WTC11 (cell line): ENCODE results near the gene ARRB2. TPM values are rescaled to one million over a fixed set of nuclear protein-coding genes. Genes with fewer than 3 reads are reported as not detected.
A peak's percentile ranks its signal among the peaks of the same experiment; 100 is the strongest.

Experiments used
- ATAC-seq: fragments of 200-7000 bp; cut with Tn5 transposase; 2 replicates; pipeline ENCODE4 v1.10.0; 2021; ENCODE audit warnings: mild to moderate bottlenecking, moderate library complexity
- CTCF ChIA-PET: fragments of 300-600 bp; sonication (Branson Sonifier 250); formaldehyde crosslinking; loops from one replicate; lab custom pipeline; 2021; ENCODE audit warnings: antibody characterized with exemption; lab: Charles Lee
- POLR2A ChIA-PET: fragments of 350-600 bp; sonication (Branson Sonifier 250); formaldehyde crosslinking; loops from one replicate; lab custom pipeline; 2021; ENCODE audit warnings: antibody characterized with exemption; lab: Charles Lee
- DNase-seq: peaks from one replicate; pipeline ENCODE4 v3.0.0; 2021; ENCODE audit warnings: low spot score
- H3K27ac Mint-ChIP-seq: 2 replicates; pipeline ENCODE4 v1.8.0; 2021; ENCODE audit warnings: mixed read lengths
- H3K27me3 Mint-ChIP-seq: 2 replicates; pipeline ENCODE4 v1.8.0; 2021; ENCODE audit warnings: low read depth, mild to moderate bottlenecking, moderate library complexity, mixed read lengths
- H3K36me3 Mint-ChIP-seq: 2 replicates; pipeline ENCODE4 v1.8.0; 2021; ENCODE audit warnings: mixed read lengths
- H3K4me1 Mint-ChIP-seq: 2 replicates; pipeline ENCODE4 v1.8.0; 2022; ENCODE audit warnings: mixed read lengths
- H3K4me3 Mint-ChIP-seq: 2 replicates; pipeline ENCODE4 v1.8.0; 2021; ENCODE audit warnings: mild to moderate bottlenecking, moderate library complexity, mixed read lengths
- H3K9me3 Mint-ChIP-seq: 2 replicates; pipeline ENCODE4 v1.8.0; 2021; ENCODE audit warnings: mixed read lengths
- ATF1 ChIP-seq: sonication (generic); formaldehyde crosslinking; IDR thresholded peaks from 2 replicates; pipeline ENCODE4 v1.8.1; 2023; ENCODE audit warnings: mild to moderate bottlenecking, moderate library complexity, missing genetic modification reagents
- ELF4 ChIP-seq: sonication (generic); formaldehyde crosslinking; IDR thresholded peaks from 2 replicates; pipeline ENCODE4 v1.8.1; 2022; ENCODE audit warnings: low read depth, mild to moderate bottlenecking, moderate library complexity, missing genetic modification reagents
- EMX1 ChIP-seq: fragments of 250-450 bp; sonication (Bioruptor Pico); IDR thresholded peaks from 2 replicates; pipeline ENCODE4 v1.8.0; 2021; ENCODE audit warnings: mild to moderate bottlenecking
- ETV6 ChIP-seq: sonication (generic); formaldehyde crosslinking; IDR thresholded peaks from 2 replicates; pipeline ENCODE4 v1.8.1; 2022; ENCODE audit warnings: mild to moderate bottlenecking, missing genetic modification reagents
- GABPB1 ChIP-seq: sonication (generic); formaldehyde crosslinking; IDR thresholded peaks from 2 replicates; pipeline ENCODE4 v1.8.1; 2023; ENCODE audit warnings: mild to moderate bottlenecking, missing genetic modification reagents
- MXD4 ChIP-seq: fragments of 250-450 bp; sonication (Bioruptor Pico); IDR thresholded peaks from 2 replicates; pipeline ENCODE4 v1.8.0; 2021; ENCODE audit warnings: mild to moderate bottlenecking, moderate library complexity, borderline replicate concordance
- PRRX2 ChIP-seq: fragments of 250-450 bp; sonication (Bioruptor Pico); IDR thresholded peaks from 2 replicates; pipeline ENCODE4 v1.8.0; 2021; ENCODE audit warnings: mild to moderate bottlenecking
- RORB ChIP-seq: fragments of 250-450 bp; sonication (Bioruptor Pico); IDR thresholded peaks from 2 replicates; pipeline ENCODE4 v1.9.0; 2021; ENCODE audit warnings: mild to moderate bottlenecking
- SMAD4 ChIP-seq: sonication (generic); formaldehyde crosslinking; IDR thresholded peaks from 2 replicates; pipeline ENCODE4 v1.8.0; 2022; ENCODE audit warnings: mild to moderate bottlenecking, missing genetic modification reagents
- TEAD1 ChIP-seq: sonication (generic); formaldehyde crosslinking; IDR thresholded peaks from 2 replicates; pipeline ENCODE4 v1.8.0; 2022; ENCODE audit warnings: mild to moderate bottlenecking, missing genetic modification reagents
- TP53 ChIP-seq: sonication (generic); formaldehyde crosslinking; IDR thresholded peaks from 2 replicates; pipeline ENCODE4 v1.8.1; 2023; ENCODE audit warnings: mild to moderate bottlenecking, missing genetic modification reagents
- ZNF121 ChIP-seq: sonication (generic); formaldehyde crosslinking; IDR thresholded peaks from 2 replicates; pipeline ENCODE4 v1.8.0; 2023; ENCODE audit warnings: missing genetic modification reagents
- ZNF138 ChIP-seq: sonication (generic); formaldehyde crosslinking; conservative IDR thresholded peaks from 2 replicates; pipeline ENCODE4 v1.8.1; 2022; ENCODE audit warnings: mild to moderate bottlenecking, moderate library complexity, missing genetic modification reagents
- ZNF232 ChIP-seq: sonication (generic); formaldehyde crosslinking; IDR thresholded peaks from 2 replicates; pipeline ENCODE4 v1.8.0; 2022; ENCODE audit warnings: mild to moderate bottlenecking, missing genetic modification reagents
- ZNF263 ChIP-seq: sonication (generic); formaldehyde crosslinking; IDR thresholded peaks from 2 replicates; pipeline ENCODE4 v1.8.1; 2022; ENCODE audit warnings: low read depth, mild to moderate bottlenecking, moderate library complexity, missing genetic modification reagents
- ZNF416 ChIP-seq: fragments of 250-450 bp; sonication (Bioruptor Pico); IDR thresholded peaks from 2 replicates; pipeline ENCODE4 v1.9.0; 2021; ENCODE audit warnings: mild to moderate bottlenecking, inconsistent platforms
- total RNA-seq: library from RNA; stranded (reverse); gene quantifications from 3 replicates; pipeline ENCODE4 v1.2.3, GENCODE V29; 2021
- TF ChIP-seq, protein P1 (sequence below): sonication (generic); formaldehyde crosslinking; IDR thresholded peaks from 2 replicates; pipeline ENCODE4 v1.8.1; 2022; ENCODE audit warnings: low read depth, missing genetic modification reagents, borderline replicate concordance
- TF ChIP-seq, protein P2 (sequence below): sonication (generic); formaldehyde crosslinking; IDR thresholded peaks from 2 replicates; pipeline ENCODE4 v1.8.1; 2022; ENCODE audit warnings: low read depth, mild to moderate bottlenecking, moderate library complexity, missing genetic modification reagents, borderline replicate concordance
- TF ChIP-seq, protein P3 (sequence below): fragments of 250-450 bp; sonication (Bioruptor Pico); IDR thresholded peaks from 2 replicates; pipeline ENCODE4 v1.9.0; 2021; ENCODE audit warnings: moderate library complexity, mild to moderate bottlenecking, inconsistent platforms, borderline replicate concordance
- TF ChIP-seq, protein P4 (sequence below): sonication (generic); formaldehyde crosslinking; IDR thresholded peaks from 2 replicates; pipeline ENCODE4 v1.8.1; 2022; ENCODE audit warnings: mild to moderate bottlenecking, moderate library complexity, missing genetic modification reagents
- TF ChIP-seq, protein P5 (sequence below): sonication (generic); formaldehyde crosslinking; IDR thresholded peaks from 2 replicates; pipeline ENCODE4 v1.8.0; 2023; ENCODE audit warnings: missing genetic modification reagents
- TF ChIP-seq, protein P6 (sequence below): sonication (generic); formaldehyde crosslinking; IDR thresholded peaks from 2 replicates; pipeline ENCODE4 v1.8.0; 2023; ENCODE audit warnings: mild to moderate bottlenecking, missing genetic modification reagents
- TF ChIP-seq, protein P7 (sequence below): fragments of 250-450 bp; sonication (Bioruptor Pico); IDR thresholded peaks from 2 replicates; pipeline ENCODE4 v2.1.2; 2022; ENCODE audit warnings: mild to moderate bottlenecking, moderate library complexity

ARRB2 gene
- total RNA-seq, 1 experiment from 2014 or later, result 87.8 TPM

DNA sequence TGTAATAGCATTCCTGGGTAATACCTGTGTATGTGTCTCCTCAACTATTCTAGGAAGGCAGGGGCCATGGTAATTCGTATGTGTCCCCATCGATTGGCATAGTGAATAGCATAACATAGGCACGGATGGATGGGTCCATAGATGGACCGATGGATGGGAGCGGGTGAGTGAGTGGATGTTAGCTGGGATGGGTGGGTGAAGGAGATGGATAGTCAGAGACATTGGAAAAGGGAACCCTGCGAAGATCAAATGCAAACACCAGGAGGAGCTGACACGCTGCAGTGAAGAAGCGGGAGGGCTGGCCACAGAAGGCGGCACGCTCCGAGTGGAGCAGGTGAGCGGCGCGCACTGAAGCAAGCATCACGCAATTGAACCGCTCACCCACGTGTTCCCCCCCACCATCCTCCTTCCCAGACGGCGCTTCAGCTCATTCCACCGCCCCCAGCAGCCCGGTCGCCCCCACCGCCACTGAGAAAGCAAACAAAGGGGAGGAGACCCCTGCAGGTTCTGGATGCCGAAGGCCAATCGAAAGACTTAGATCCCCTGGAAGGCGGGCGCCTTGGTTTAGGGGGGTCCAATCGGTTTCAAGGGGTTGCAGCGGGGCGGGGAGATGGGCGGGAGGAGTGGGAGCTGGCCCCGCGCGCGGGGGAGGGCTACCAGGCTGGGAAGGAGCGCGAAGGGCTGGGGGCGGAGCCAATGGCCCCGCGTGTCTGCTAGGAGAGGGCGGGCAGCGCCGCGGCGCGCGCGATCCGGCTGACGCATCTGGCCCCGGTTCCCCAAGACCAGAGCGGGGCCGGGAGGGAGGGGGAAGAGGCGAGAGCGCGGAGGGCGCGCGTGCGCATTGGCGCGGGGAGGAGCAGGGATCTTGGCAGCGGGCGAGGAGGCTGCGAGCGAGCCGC, at the start of gene ARRB2 (continued):
- TF ChIP-seq, protein P1, sequence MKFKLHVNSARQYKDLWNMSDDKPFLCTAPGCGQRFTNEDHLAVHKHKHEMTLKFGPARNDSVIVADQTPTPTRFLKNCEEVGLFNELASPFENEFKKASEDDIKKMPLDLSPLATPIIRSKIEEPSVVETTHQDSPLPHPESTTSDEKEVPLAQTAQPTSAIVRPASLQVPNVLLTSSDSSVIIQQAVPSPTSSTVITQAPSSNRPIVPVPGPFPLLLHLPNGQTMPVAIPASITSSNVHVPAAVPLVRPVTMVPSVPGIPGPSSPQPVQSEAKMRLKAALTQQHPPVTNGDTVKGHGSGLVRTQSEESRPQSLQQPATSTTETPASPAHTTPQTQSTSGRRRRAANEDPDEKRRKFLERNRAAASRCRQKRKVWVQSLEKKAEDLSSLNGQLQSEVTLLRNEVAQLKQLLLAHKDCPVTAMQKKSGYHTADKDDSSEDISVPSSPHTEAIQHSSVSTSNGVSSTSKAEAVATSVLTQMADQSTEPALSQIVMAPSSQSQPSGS (CRISPR knock-in tag), result no peak
- TF ChIP-seq, protein P2, sequence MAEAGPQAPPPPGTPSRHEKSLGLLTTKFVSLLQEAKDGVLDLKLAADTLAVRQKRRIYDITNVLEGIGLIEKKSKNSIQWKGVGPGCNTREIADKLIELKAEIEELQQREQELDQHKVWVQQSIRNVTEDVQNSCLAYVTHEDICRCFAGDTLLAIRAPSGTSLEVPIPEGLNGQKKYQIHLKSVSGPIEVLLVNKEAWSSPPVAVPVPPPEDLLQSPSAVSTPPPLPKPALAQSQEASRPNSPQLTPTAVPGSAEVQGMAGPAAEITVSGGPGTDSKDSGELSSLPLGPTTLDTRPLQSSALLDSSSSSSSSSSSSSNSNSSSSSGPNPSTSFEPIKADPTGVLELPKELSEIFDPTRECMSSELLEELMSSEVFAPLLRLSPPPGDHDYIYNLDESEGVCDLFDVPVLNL (CRISPR knock-in tag), result no peak
- TF ChIP-seq TEAD1 (CRISPR knock-in tag) (no peak), ZNF138 (no peak), ZNF263 (CRISPR knock-in tag) (no peak), MXD4 (no peak), ZNF121 (CRISPR knock-in tag) (0 out of 2 replicates have a peak, but pooled peaks have one; percentile 33), ZNF232 (CRISPR knock-in tag) (peak; percentile 38; the same call in 1 of the 2 replicates), EMX1 (CRISPR knock-in tag) (no peak), ELF4 (CRISPR knock-in tag) (no peak), ETV6 (CRISPR knock-in tag) (0 out of 2 replicates have a peak, but pooled peaks have one; percentile 19), SMAD4 (no peak), PRRX2 (CRISPR knock-in tag) (no peak), TP53 (CRISPR knock-in tag) (0 out of 2 replicates have a peak, but pooled peaks have one; percentile 26)
- TF ChIP-seq, protein P3, sequence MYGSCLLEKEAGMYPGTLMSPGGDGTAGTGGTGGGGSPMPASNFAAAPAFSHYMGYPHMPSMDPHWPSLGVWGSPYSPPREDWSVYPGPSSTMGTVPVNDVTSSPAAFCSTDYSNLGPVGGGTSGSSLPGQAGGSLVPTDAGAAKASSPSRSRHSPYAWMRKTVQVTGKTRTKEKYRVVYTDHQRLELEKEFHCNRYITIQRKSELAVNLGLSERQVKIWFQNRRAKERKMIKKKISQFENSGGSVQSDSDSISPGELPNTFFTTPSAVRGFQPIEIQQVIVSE (CRISPR knock-in tag), result no peak
- TF ChIP-seq, protein P4, sequence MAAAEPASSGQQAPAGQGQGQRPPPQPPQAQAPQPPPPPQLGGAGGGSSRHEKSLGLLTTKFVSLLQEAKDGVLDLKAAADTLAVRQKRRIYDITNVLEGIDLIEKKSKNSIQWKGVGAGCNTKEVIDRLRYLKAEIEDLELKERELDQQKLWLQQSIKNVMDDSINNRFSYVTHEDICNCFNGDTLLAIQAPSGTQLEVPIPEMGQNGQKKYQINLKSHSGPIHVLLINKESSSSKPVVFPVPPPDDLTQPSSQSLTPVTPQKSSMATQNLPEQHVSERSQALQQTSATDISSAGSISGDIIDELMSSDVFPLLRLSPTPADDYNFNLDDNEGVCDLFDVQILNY (CRISPR knock-in tag), result peak; percentile 87; the same call in 1 of the 2 replicates
- TF ChIP-seq, protein P5, sequence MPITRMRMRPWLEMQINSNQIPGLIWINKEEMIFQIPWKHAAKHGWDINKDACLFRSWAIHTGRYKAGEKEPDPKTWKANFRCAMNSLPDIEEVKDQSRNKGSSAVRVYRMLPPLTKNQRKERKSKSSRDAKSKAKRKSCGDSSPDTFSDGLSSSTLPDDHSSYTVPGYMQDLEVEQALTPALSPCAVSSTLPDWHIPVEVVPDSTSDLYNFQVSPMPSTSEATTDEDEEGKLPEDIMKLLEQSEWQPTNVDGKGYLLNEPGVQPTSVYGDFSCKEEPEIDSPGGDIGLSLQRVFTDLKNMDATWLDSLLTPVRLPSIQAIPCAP (CRISPR knock-in tag), result no peak
- TF ChIP-seq, protein P6, sequence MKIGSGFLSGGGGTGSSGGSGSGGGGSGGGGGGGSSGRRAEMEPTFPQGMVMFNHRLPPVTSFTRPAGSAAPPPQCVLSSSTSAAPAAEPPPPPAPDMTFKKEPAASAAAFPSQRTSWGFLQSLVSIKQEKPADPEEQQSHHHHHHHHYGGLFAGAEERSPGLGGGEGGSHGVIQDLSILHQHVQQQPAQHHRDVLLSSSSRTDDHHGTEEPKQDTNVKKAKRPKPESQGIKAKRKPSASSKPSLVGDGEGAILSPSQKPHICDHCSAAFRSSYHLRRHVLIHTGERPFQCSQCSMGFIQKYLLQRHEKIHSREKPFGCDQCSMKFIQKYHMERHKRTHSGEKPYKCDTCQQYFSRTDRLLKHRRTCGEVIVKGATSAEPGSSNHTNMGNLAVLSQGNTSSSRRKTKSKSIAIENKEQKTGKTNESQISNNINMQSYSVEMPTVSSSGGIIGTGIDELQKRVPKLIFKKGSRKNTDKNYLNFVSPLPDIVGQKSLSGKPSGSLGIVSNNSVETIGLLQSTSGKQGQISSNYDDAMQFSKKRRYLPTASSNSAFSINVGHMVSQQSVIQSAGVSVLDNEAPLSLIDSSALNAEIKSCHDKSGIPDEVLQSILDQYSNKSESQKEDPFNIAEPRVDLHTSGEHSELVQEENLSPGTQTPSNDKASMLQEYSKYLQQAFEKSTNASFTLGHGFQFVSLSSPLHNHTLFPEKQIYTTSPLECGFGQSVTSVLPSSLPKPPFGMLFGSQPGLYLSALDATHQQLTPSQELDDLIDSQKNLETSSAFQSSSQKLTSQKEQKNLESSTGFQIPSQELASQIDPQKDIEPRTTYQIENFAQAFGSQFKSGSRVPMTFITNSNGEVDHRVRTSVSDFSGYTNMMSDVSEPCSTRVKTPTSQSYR, result no peak

DNA sequence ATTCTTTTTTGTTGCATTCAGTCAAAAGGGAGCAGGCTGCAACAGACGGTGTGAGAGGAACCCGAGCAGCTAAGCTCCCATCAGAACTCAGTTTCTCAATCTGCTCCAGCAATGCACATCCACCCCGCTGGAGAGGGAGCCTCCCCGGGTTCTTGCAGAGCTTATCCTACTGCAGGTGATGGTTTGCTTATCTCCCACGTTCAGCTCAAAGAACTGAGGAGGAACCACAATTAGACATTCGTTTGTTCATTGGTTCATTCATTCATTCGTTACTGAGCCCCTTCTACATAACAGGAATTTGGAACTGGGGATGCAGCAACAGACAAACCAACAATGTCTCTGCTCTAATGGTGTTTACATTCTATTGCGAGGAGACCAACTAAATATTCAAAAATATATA, 46.7 kb upstream of the ARRB2 start:
- Mint-ChIP-seq H3K36me3 (no peaks in the 10 kb centered on the region), H3K4me1 (peaks cover 13% of the 10 kb centered on the region), H3K27ac (no peak overlapping the region), H3K4me3 (no peak overlapping the region), H3K27me3 (no peaks in the 10 kb centered on the region; the same call in 1 of the 2 replicates), H3K9me3 (no peaks in the 10 kb centered on the region)
- CTCF ChIA-PET, result no interaction called here
- no peak for ATAC-seq
- POLR2A ChIA-PET, result no interaction called here
- no peak for DNase-seq
- TF ChIP-seq ATF1 (CRISPR knock-in tag) (no peak), GABPB1 (CRISPR knock-in tag) (no peak), RORB (CRISPR knock-in tag) (no peak), TEAD1 (CRISPR knock-in tag) (no peak), ELF4 (CRISPR knock-in tag) (no peak), ZNF416 (no peak), TP53 (CRISPR knock-in tag) (no peak)
- TF ChIP-seq, protein P7, sequence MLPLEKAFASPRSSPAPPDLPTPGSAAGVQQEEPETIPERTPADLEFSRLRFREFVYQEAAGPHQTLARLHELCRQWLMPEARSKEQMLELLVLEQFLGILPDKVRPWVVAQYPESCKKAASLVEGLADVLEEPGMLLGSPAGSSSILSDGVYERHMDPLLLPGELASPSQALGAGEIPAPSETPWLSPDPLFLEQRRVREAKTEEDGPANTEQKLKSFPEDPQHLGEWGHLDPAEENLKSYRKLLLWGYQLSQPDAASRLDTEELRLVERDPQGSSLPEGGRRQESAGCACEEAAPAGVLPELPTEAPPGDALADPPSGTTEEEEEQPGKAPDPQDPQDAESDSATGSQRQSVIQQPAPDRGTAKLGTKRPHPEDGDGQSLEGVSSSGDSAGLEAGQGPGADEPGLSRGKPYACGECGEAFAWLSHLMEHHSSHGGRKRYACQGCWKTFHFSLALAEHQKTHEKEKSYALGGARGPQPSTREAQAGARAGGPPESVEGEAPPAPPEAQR (CRISPR knock-in tag), result no peak
- TF ChIP-seq, protein P6, result no peak
